Keratinocyte (primary cell): Measurements from ENCODE around the gene CYSTM1.

Experiments
- CTCF ChIP-seq, 3 experiments: IDR thresholded peaks in 1 of 3; conservative IDR thresholded peaks in 1 of 3; optimal IDR thresholded peaks in 1 of 3; 2 replicates in 2 of 3; 3 replicates in 1 of 3; pipeline versions ENCODE3 to v1.5.1; 2011; ENCODE audit warnings: low read length in 3 of 3, mild to moderate bottlenecking in 3 of 3, moderate library complexity in 2 of 3, control low read depth in 1 of 3, inconsistent platforms in 1 of 3; ENCODE audit not compliant: insufficient read depth in 2 of 3; ENCODE audit errors: extremely low read depth in 1 of 3
- EZH2 ChIP-seq: IDR thresholded peaks from one replicate; pipeline ENCODE4 v1.6.1; 2012; ENCODE audit warnings: inconsistent platforms, mild to moderate bottlenecking, low read length, moderate library complexity

DNA sequence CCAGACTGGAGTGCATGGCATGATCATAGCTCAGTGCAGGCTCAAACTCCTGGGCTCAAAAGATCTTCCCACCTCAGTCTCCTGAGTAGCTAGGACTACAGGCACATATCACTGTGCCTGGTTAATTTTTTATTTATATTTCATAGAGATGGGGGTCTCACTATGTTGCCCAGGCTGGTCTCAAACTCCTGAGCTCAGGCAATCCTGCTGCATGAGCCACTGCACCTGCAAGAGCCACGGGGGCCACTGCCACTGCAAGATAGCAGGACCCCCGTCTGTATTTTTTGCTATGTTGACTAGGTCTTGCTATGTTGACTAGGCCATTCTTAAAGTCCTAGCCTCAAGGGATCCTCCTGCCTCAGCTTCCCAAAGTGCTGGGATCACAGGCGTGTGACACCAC is 6.5 kb downstream of the CYSTM1 start:
- TF ChIP-seq EZH2 (no peak), CTCF (optimal IDR thresholded peaks at IDR 0.05 in 1 of 3, IDR thresholded peaks at IDR 0.05 in 1 of 3, conservative IDR thresholded peaks at IDR 0.05 in 1 of 3; ENCODE audit: extremely low read depth in 1 of 3, insufficient read depth in 2 of 3, low read length in 3 of 3) (no peak)
